SK-N-SH (cell line): ENCODE measurements around the gene KCNK4. TPM values are rescaled to one million over a fixed set of nuclear protein-coding genes. Genes with fewer than 3 reads are reported as not detected.

Experiments
- CTCF ChIA-PET: fragments of 300-600, 350-600 bp; formaldehyde crosslinking; extraction: SDS; loops from one replicate; lab custom pipeline; 2021; lab: Yijun Ruan, JAX
- POLR2A ChIA-PET: fragments of 350-600 bp; sonication (Branson Sonifier 250); formaldehyde crosslinking; extraction: SDS; loops from one replicate; lab custom pipeline; 2020; ENCODE audit warnings: antibody characterized with exemption, inconsistent platforms; lab: Yijun Ruan, JAX
- DNase-seq: peaks from one replicate; pipeline ENCODE4 v3.0.0; 2012
- H2AFZ ChIP-seq: fragments of 200-600 bp; sonication (generic); 2 replicates; pipeline ENCODE4 v1.8.1; 2016; ENCODE audit warnings: antibody characterized with exemption, mild to moderate bottlenecking, low read depth
- H3F3A ChIP-seq: fragments of 200-600 bp; sonication (generic); replicated peaks from 2 replicates; pipeline ENCODE3; 2016; ENCODE audit warnings: antibody characterized with exemption, mild to moderate bottlenecking; ENCODE audit not compliant: insufficient read depth
- H3K27ac ChIP-seq, 2 experiments: fragments of 200-500 bp in 1 of 2; fragments of 200-600 bp in 1 of 2; sonication (Bioruptor generic) in 1 of 2; sonication (generic), shearing (Covaris generic) in 1 of 2; 2 replicates each; pipeline versions ENCODE4 v1.5.1 to v1.6.1; 2014 to 2016; ENCODE audit warnings: low read depth in 2 of 2, inconsistent platforms in 1 of 2, low read length in 1 of 2, mild to moderate bottlenecking in 1 of 2, mixed read lengths in 1 of 2
- H3K27me3 ChIP-seq: fragments of 200-600 bp; sonication (generic), shearing (Covaris generic); 2 replicates; pipeline ENCODE4 v1.6.1; 2016; ENCODE audit warnings: mixed run types; ENCODE audit not compliant: insufficient read depth
- H3K36me3 ChIP-seq, 2 experiments: fragments of 200-500 bp in 1 of 2; fragments of 200-600 bp in 1 of 2; sonication (Bioruptor generic) in 1 of 2; sonication (generic) in 1 of 2; replicated peaks in 1 of 2; 2 replicates each; pipeline versions ENCODE3 to v1.5.1; 2014 to 2016; ENCODE audit warnings: low read length in 1 of 2, mild to moderate bottlenecking in 1 of 2; ENCODE audit not compliant: insufficient read depth in 2 of 2, control insufficient read depth in 1 of 2
- H3K4me1 ChIP-seq, 2 experiments: fragments of 200-500 bp in 1 of 2; fragments of 200-600 bp in 1 of 2; sonication (Bioruptor generic) in 1 of 2; sonication (generic), shearing (Covaris generic) in 1 of 2; 2 replicates each; pipeline versions ENCODE4 v1.5.1 to v1.6.1; 2014 to 2016; ENCODE audit warnings: low read depth in 1 of 2, low read length in 1 of 2, mixed run types in 1 of 2; ENCODE audit not compliant: insufficient read depth in 2 of 2, control insufficient read depth in 1 of 2
- H3K4me2 ChIP-seq: fragments of 200-600 bp; sonication (generic), shearing (Covaris generic); 2 replicates; pipeline ENCODE4 v1.6.1; 2017; ENCODE audit warnings: mixed run types
- H3K4me3 ChIP-seq, 2 experiments: fragments of 200-500 bp in 1 of 2; fragments of 200-600 bp in 1 of 2; sonication (Bioruptor generic) in 1 of 2; sonication (generic), shearing (Covaris generic) in 1 of 2; 2 replicates each; pipeline versions ENCODE4 v1.5.1 to v1.8.1; 2014 to 2016; ENCODE audit warnings: low read depth in 2 of 2, inconsistent platforms in 1 of 2, low read length in 1 of 2, mild to moderate bottlenecking in 1 of 2, mixed read lengths in 1 of 2, moderate library complexity in 1 of 2
- H3K79me2 ChIP-seq: fragments of 200-600 bp; sonication (generic); 2 replicates; pipeline ENCODE4 v1.8.1; 2017; ENCODE audit warnings: mild to moderate bottlenecking; ENCODE audit not compliant: insufficient read depth
- H3K9ac ChIP-seq: fragments of 200-600 bp; sonication (generic); 2 replicates; pipeline ENCODE4 v1.6.1; 2017; ENCODE audit warnings: mixed run types
- H3K9me2 ChIP-seq: fragments of 200-600 bp; sonication (generic); 2 replicates; pipeline ENCODE4 v1.6.1; 2017; ENCODE audit warnings: mixed run types
- H3K9me3 ChIP-seq: fragments of 200-600 bp; sonication (generic); 2 replicates; pipeline ENCODE4 v1.6.1; 2017; ENCODE audit warnings: mixed run types, mild to moderate bottlenecking, moderate library complexity
- H4K20me1 ChIP-seq: fragments of 200-600 bp; sonication (generic); 2 replicates; pipeline ENCODE4 v1.6.1; 2017; ENCODE audit warnings: mild to moderate bottlenecking, mixed run types; ENCODE audit not compliant: insufficient read depth
- EP300 ChIP-seq, 2 experiments: IDR thresholded peaks; 2 replicates each; pipeline versions ENCODE4 v1.4.0 to v1.6.1; 2012; ENCODE audit warnings: borderline replicate concordance in 1 of 2, low read depth in 1 of 2, low read length in 1 of 2
- EZH2phosphoT487 ChIP-seq: fragments of 200-600 bp; sonication (generic); IDR thresholded peaks from 2 replicates; pipeline ENCODE4 v1.6.1; 2017; ENCODE audit warnings: low read depth, mixed run types, mild to moderate bottlenecking, antibody characterized with exemption, moderate library complexity, borderline replicate concordance
- FOSL2 ChIP-seq: IDR thresholded peaks from 2 replicates; pipeline ENCODE4 v1.4.0; 2012; ENCODE audit warnings: low read depth, mild to moderate bottlenecking, moderate library complexity, borderline replicate concordance
- FOXM1 ChIP-seq: IDR thresholded peaks from 2 replicates; pipeline ENCODE4 v1.4.0; 2012; ENCODE audit warnings: low read depth, mild to moderate bottlenecking
- JUND ChIP-seq: IDR thresholded peaks from 2 replicates; pipeline ENCODE4 v1.4.0; 2012
- MEF2A ChIP-seq: IDR thresholded peaks from 2 replicates; pipeline ENCODE4 v1.4.0; 2012; ENCODE audit warnings: low read depth, borderline replicate concordance
- RAD21 ChIP-seq: IDR thresholded peaks from 2 replicates; pipeline ENCODE4 v1.6.1; 2012; ENCODE audit warnings: mild to moderate bottlenecking, low read length
- RCOR1 ChIP-seq: fragments of 150-350 bp; IDR thresholded peaks from 2 replicates; pipeline ENCODE4 v1.6.1; 2017; ENCODE audit warnings: antibody characterized with exemption, low read length
- RFX5 ChIP-seq: IDR thresholded peaks from 2 replicates; pipeline ENCODE4 v1.6.1; 2012; ENCODE audit warnings: mild to moderate bottlenecking, improper control_type of control experiment, low read length
- RXRA ChIP-seq: IDR thresholded peaks from 2 replicates; pipeline ENCODE4 v1.4.0; 2012; ENCODE audit warnings: low read depth, mild to moderate bottlenecking, borderline replicate concordance
- SIN3A ChIP-seq: IDR thresholded peaks from 2 replicates; pipeline ENCODE4 v1.6.1; 2012; ENCODE audit warnings: low read depth, mild to moderate bottlenecking, low read length, moderate library complexity, borderline replicate concordance
- TEAD4 ChIP-seq: IDR thresholded peaks from 2 replicates; pipeline ENCODE4 v1.4.0; 2012; ENCODE audit warnings: mild to moderate bottlenecking, borderline replicate concordance; ENCODE audit not compliant: insufficient read depth
- WGBS: methylation state at CpG from one replicate; pipeline ENCODE4 v1.1.6; 2017; ENCODE audit warnings: low lambda C conversion rate; 5-methylcytosine and 5-hydroxymethylcytosine counted together
- polyA plus RNA-seq, 3 experiments: library from polyadenylated mRNA; depleted of rRNA; stranded (reverse); fragments of >200 nt; gene quantifications; 2 replicates each; pipeline ENCODE4 v1.2.3, GENCODE V29; 2012
- TF ChIP-seq, protein P1 (sequence below): IDR thresholded peaks from 2 replicates; pipeline ENCODE4 v1.6.1; 2012; ENCODE audit warnings: mild to moderate bottlenecking, low read depth, low read length, moderate library complexity
- TF ChIP-seq, protein P2 (sequence below): fragments of 150-350 bp; IDR thresholded peaks from 2 replicates; pipeline ENCODE4 v1.6.1; 2017; ENCODE audit warnings: antibody characterized with exemption, low read length, low read depth, borderline replicate concordance
- TF ChIP-seq, protein P3 (sequence below): IDR thresholded peaks from 2 replicates; pipeline ENCODE4 v1.4.0; 2012; ENCODE audit warnings: low read depth, borderline replicate concordance
- TF ChIP-seq, protein P4 (sequence below): IDR thresholded peaks from 2 replicates; pipeline ENCODE4 v1.4.0; 2012; ENCODE audit warnings: low read depth, borderline replicate concordance

KCNK4 gene
- polyA plus RNA-seq, 1 of the 3 experiments (the other 2 are of a cell fraction): 0.16 TPM

DNA sequence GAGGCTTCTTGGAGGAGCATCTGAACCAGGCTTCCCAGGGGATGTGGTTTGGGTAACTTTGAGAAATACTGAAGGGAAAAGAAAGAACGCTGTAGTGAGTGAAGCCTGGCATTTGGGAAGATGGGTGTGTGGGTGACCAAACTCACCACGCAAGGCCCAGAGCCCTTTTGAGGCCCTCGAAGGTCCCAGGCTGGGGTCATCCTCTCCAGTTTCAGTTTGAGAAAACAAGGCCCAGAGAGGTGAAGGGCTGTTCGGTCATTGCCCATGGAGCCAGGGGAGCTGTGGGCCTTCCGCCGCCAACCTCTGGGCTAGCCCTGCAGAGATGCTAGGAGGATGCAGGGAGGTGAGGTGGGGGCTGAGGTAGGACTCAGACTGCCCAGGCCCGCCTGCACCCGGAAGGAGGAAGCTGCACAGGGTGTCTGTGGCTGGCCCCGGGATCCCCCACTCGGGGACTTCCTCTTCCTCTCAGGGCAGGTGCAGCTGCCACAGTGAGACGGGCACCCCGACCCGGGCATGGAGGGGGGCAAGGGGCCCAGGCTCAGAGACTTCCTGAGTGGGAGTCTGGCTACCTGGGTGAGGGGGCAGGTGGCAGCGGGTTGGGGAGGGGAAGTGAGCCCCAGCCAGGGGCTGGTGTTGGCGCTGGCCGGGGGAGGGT, 48.8 kb downstream of the KCNK4 start, which contains the start of gene CCDC88B:
Gene CCDC88B, plus strand, starts transcription at position 451 of the 655 bp plus-strand sequence. Its CDS starts 63 bp downstream, at position 514.
- TF ChIP-seq, protein P1, sequence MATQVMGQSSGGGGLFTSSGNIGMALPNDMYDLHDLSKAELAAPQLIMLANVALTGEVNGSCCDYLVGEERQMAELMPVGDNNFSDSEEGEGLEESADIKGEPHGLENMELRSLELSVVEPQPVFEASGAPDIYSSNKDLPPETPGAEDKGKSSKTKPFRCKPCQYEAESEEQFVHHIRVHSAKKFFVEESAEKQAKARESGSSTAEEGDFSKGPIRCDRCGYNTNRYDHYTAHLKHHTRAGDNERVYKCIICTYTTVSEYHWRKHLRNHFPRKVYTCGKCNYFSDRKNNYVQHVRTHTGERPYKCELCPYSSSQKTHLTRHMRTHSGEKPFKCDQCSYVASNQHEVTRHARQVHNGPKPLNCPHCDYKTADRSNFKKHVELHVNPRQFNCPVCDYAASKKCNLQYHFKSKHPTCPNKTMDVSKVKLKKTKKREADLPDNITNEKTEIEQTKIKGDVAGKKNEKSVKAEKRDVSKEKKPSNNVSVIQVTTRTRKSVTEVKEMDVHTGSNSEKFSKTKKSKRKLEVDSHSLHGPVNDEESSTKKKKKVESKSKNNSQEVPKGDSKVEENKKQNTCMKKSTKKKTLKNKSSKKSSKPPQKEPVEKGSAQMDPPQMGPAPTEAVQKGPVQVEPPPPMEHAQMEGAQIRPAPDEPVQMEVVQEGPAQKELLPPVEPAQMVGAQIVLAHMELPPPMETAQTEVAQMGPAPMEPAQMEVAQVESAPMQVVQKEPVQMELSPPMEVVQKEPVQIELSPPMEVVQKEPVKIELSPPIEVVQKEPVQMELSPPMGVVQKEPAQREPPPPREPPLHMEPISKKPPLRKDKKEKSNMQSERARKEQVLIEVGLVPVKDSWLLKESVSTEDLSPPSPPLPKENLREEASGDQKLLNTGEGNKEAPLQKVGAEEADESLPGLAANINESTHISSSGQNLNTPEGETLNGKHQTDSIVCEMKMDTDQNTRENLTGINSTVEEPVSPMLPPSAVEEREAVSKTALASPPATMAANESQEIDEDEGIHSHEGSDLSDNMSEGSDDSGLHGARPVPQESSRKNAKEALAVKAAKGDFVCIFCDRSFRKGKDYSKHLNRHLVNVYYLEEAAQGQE: no peak
- TF ChIP-seq SIN3A (no peak), RCOR1 (no peak)
- TF ChIP-seq, all 33 proteins: peak for 0
- H2AFZ ChIP-seq: no peak within 1 kb of the TSS

DNA sequence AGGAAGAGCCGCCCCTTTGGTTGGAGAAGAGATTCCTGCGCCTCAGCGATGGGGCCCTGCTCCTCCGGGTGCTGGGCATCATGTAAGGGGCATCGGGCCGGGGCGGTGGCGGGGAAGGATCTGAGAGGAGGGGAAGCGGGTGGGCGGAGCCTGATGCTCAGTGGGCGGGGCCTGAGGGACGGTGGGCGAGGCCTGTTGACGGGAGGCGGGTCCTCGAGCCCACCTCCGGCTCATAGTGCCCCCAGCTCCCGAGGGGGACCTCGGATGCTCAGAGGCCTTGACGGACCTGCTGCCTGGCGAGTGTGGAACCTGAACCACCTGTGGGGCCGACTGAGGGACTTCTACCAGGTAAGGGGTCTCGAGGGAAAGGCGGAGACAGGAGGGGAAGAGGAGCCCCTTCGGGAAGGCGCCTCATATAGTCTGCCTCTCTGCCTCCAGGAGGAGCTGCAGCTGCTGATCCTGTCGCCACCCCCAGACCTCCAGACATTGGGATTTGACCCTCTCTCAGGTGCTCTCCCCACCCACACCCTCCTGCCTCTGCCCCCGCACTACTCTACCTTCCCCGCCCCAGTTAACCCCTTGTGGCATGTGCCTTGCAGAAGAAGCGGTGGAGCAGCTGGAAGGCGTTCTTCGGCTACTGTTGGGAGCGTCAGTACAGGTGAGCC, 49.7 kb downstream of the KCNK4 start:
- POLR2A ChIA-PET: no interaction called here
- H2AFZ ChIP-seq: no peak overlapping the region
- TF ChIP-seq RAD21: no peak
- no peak for TF ChIP-seq RXRA
- no peak for TF ChIP-seq RCOR1
- TF ChIP-seq, protein P2, sequence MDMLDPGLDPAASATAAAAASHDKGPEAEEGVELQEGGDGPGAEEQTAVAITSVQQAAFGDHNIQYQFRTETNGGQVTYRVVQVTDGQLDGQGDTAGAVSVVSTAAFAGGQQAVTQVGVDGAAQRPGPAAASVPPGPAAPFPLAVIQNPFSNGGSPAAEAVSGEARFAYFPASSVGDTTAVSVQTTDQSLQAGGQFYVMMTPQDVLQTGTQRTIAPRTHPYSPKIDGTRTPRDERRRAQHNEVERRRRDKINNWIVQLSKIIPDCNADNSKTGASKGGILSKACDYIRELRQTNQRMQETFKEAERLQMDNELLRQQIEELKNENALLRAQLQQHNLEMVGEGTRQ: no peak
- no peak for TF ChIP-seq MEF2A
- TF ChIP-seq, protein P3, sequence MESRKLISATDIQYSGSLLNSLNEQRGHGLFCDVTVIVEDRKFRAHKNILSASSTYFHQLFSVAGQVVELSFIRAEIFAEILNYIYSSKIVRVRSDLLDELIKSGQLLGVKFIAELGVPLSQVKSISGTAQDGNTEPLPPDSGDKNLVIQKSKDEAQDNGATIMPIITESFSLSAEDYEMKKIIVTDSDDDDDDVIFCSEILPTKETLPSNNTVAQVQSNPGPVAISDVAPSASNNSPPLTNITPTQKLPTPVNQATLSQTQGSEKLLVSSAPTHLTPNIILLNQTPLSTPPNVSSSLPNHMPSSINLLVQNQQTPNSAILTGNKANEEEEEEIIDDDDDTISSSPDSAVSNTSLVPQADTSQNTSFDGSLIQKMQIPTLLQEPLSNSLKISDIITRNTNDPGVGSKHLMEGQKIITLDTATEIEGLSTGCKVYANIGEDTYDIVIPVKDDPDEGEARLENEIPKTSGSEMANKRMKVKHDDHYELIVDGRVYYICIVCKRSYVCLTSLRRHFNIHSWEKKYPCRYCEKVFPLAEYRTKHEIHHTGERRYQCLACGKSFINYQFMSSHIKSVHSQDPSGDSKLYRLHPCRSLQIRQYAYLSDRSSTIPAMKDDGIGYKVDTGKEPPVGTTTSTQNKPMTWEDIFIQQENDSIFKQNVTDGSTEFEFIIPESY: no peak
- no peak for TF ChIP-seq FOSL2
- TF ChIP-seq FOXM1: no peak
- TF ChIP-seq, protein P4, sequence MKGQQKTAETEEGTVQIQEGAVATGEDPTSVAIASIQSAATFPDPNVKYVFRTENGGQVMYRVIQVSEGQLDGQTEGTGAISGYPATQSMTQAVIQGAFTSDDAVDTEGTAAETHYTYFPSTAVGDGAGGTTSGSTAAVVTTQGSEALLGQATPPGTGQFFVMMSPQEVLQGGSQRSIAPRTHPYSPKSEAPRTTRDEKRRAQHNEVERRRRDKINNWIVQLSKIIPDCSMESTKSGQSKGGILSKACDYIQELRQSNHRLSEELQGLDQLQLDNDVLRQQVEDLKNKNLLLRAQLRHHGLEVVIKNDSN: no peak
- TF ChIP-seq JUND: no peak
- TF ChIP-seq EP300 (IDR thresholded peaks at IDR 0.05; ENCODE audit: borderline replicate concordance in 1 of 2, low read depth in 1 of 2, low read length in 1 of 2): no peak
- no peak for TF ChIP-seq EZH2phosphoT487
- no peak for TF ChIP-seq TEAD4
- no peak for TF ChIP-seq RFX5
- TF ChIP-seq, all 33 proteins: peak for 0

More for the DNA sequence above, 48.8 kb downstream of the KCNK4 start, which contains the start of gene CCDC88B:
- no peaks in the 10 kb centered on the region for H3K9me2 ChIP-seq
- no peaks in the 10 kb centered on the region for H3K36me3 ChIP-seq
- DNase-seq: no peak
- no peak within 1 kb of the TSS for H3K9ac ChIP-seq
- no peaks in the 10 kb centered on the region for H3K9me3 ChIP-seq
- no peak within 1 kb of the TSS for H3K4me2 ChIP-seq
- H3F3A ChIP-seq: peaks cover 5% of the 10 kb centered on the region
- ChIA-PET POLR2A (no interaction called here), CTCF (interaction anchor here (1.0 kb wide), 1 partner anchor 15 kb away, joined by 3 read pairs; no protein-coding TSS in a partner anchor)
- no peak within 1 kb of the TSS for H3K27ac ChIP-seq
- H3K79me2 ChIP-seq: no peaks in the 10 kb centered on the region
- peaks cover 0 to 4% of the 10 kb centered on the region in 2 experiments; a peak in 1 of 4 replicates for H3K4me1 ChIP-seq
- 81% methylated on average over 11 of the region's 16 CpGs for WGBS
- no peaks in the 10 kb centered on the region for H3K27me3 ChIP-seq
- no peaks in the 10 kb centered on the region for H4K20me1 ChIP-seq
- no peak within 1 kb of the TSS for H3K4me3 ChIP-seq

More for the DNA sequence above, 49.7 kb downstream of the KCNK4 start:
- peak; percentile 81 for DNase-seq
- H3K9me3 ChIP-seq: no peaks in the 10 kb centered on the region
- no peak overlapping the region for H3K4me3 ChIP-seq
- no peak overlapping the region for H3K27ac ChIP-seq
- CTCF ChIA-PET: interaction anchor here (0.6 to 5.7 kb wide), 4 partner anchors 14 to 108 kb away, joined by 3 to 42 read pairs (median 4); no protein-coding TSS in a partner anchor
- no peak overlapping the region for H3K4me2 ChIP-seq
- 82% methylated on average over 14 of the region's 33 CpGs for WGBS
- H3K36me3 ChIP-seq: no peaks in the 10 kb centered on the region
- H4K20me1 ChIP-seq: no peaks in the 10 kb centered on the region
- H3K79me2 ChIP-seq: no peaks in the 10 kb centered on the region
- H3K27me3 ChIP-seq: no peaks in the 10 kb centered on the region
- H3K9ac ChIP-seq: no peak overlapping the region
- H3K4me1 ChIP-seq: no peaks in the 10 kb centered on the region
- peaks cover 5% of the 10 kb centered on the region for H3F3A ChIP-seq
- H3K9me2 ChIP-seq: no peaks in the 10 kb centered on the region
